H1 (cell line): ENCODE measurements around the gene AKR1D1. TPM values are rescaled to one million over a fixed set of nuclear protein-coding genes. Genes with fewer than 3 reads are reported as not detected.

Source experiments
- CTCF ChIA-PET: fragments of 300-600 bp; sonication (Branson Sonifier 250); formaldehyde crosslinking; loops from one replicate; lab custom pipeline; 2021; ENCODE audit not compliant: partially characterized antibody; lab: Charles Lee
- POLR2A ChIA-PET: fragments of 300-600 bp; sonication (Branson Sonifier 250); formaldehyde crosslinking; loops from one replicate; lab custom pipeline; 2021; ENCODE audit warnings: inconsistent platforms; ENCODE audit not compliant: partially characterized antibody; lab: Charles Lee
- DNase-seq, 2 experiments: peaks; one replicate each; pipeline versions ENCODE4 v3.0.0 to v3.0.0-alpha.2; 2010 to 2022; ENCODE audit warnings: low spot score in 2 of 2, low read depth in 1 of 2, mixed read lengths in 1 of 2
- FAIRE-seq: peaks from 2 replicates; lab custom pipeline; 2011; peaks lifted over from hg19 to GRCh38; lab: Jason Lieb, UNC
- H2AFZ ChIP-seq: 2 replicates; pipeline ENCODE4 v1.8.1; 2012; ENCODE audit warnings: low read length, inconsistent platforms
- H2AK5ac ChIP-seq: 2 replicates; pipeline ENCODE4 v1.6.1; 2013; ENCODE audit warnings: low read depth, low read length
- H2BK120ac ChIP-seq: replicated peaks from 2 replicates; pipeline ENCODE3; 2013; ENCODE audit warnings: low read depth, low read length, inconsistent platforms
- H2BK12ac ChIP-seq: 2 replicates; pipeline ENCODE4 v1.6.1; 2013; ENCODE audit warnings: low read depth, low read length
- H2BK15ac ChIP-seq: 2 replicates; pipeline ENCODE4 v1.6.1; 2013; ENCODE audit warnings: low read length
- H2BK20ac ChIP-seq: 2 replicates; pipeline ENCODE4 v1.6.1; 2013; ENCODE audit warnings: low read length
- H2BK5ac ChIP-seq: 2 replicates; pipeline ENCODE4 v1.6.1; 2013; ENCODE audit warnings: low read depth, low read length
- H3K14ac ChIP-seq: 2 replicates; pipeline ENCODE4 v1.6.1; 2013; ENCODE audit warnings: inconsistent platforms; ENCODE audit not compliant: insufficient read length
- H3K18ac ChIP-seq: 2 replicates; pipeline ENCODE4 v1.6.1; 2013; ENCODE audit warnings: low read length; ENCODE audit errors: extremely low read depth
- H3K23ac ChIP-seq: 2 replicates; pipeline ENCODE4 v1.6.1; 2013; ENCODE audit warnings: inconsistent platforms; ENCODE audit not compliant: insufficient read length
- H3K23me2 ChIP-seq: 2 replicates; pipeline ENCODE4 v1.6.1; 2013; ENCODE audit warnings: low read depth, low read length
- H3K27ac ChIP-seq: 2 replicates; pipeline ENCODE4 v1.6.1; 2011; ENCODE audit warnings: low read depth, low read length, inconsistent platforms
- H3K27me3 ChIP-seq, 4 experiments: replicated peaks in 1 of 4; 1 replicate in 1 of 4; 2 replicates in 3 of 4; pipeline versions ENCODE4 v1.6.1 to v1.8.1; 2011 to 2013; ENCODE audit warnings: low read length in 3 of 4, mild to moderate bottlenecking in 3 of 4, inconsistent platforms in 2 of 4, mixed read lengths in 2 of 4, moderate library complexity in 1 of 4; ENCODE audit not compliant: control insufficient read depth in 3 of 4, insufficient read depth in 3 of 4; ENCODE audit errors: extremely low read depth in 1 of 4
- H3K36me3 ChIP-seq, 4 experiments: 2 replicates each; pipeline versions ENCODE4 v1.6.1 to v1.8.1; 2011 to 2013; ENCODE audit warnings: mild to moderate bottlenecking in 4 of 4, low read length in 3 of 4, moderate library complexity in 2 of 4, control low read depth in 1 of 4, inconsistent platforms in 1 of 4; ENCODE audit not compliant: insufficient read depth in 4 of 4, control insufficient read depth in 2 of 4
- H3K4ac ChIP-seq: replicated peaks from 2 replicates; pipeline ENCODE3; 2013; ENCODE audit warnings: low read length, low read depth, mixed read lengths, inconsistent platforms; ENCODE audit not compliant: insufficient read length
- H3K4me1 ChIP-seq, 4 experiments: replicated peaks in 1 of 4; 1 replicate in 1 of 4; 2 replicates in 3 of 4; pipeline versions ENCODE4 v1.6.1 to v1.8.1; 2011 to 2013; ENCODE audit warnings: low read length in 3 of 4, inconsistent platforms in 2 of 4, mixed read lengths in 1 of 4; ENCODE audit not compliant: insufficient read depth in 4 of 4, control insufficient read depth in 3 of 4
- H3K4me2 ChIP-seq, 2 experiments: 2 replicates each; pipeline versions ENCODE4 v1.6.1 to v1.8.1; 2011 to 2013; ENCODE audit warnings: low read depth in 2 of 2, low read length in 2 of 2, control low read depth in 1 of 2, inconsistent platforms in 1 of 2, mild to moderate bottlenecking in 1 of 2; ENCODE audit not compliant: insufficient read depth in 1 of 2
- H3K4me3 ChIP-seq, 4 experiments: fragments of 200-600, 300-600 bp in 1 of 4; sonication (generic), shearing (Covaris generic), sonication (Bioruptor Twin) in 1 of 4; 2 replicates each; pipeline versions ENCODE4 v1.5.1 to v1.8.1; 2011 to 2016; ENCODE audit warnings: low read length in 4 of 4, low read depth in 3 of 4, control low read depth in 2 of 4, inconsistent platforms in 2 of 4, mild to moderate bottlenecking in 2 of 4, mixed read lengths in 1 of 4, moderate library complexity in 1 of 4; ENCODE audit not compliant: insufficient read depth in 2 of 4; ENCODE audit errors: extremely low read depth in 1 of 4
- H3K56ac ChIP-seq: replicated peaks from 2 replicates; pipeline ENCODE3; 2013; ENCODE audit warnings: low read depth, mild to moderate bottlenecking, mixed read lengths, low read length, inconsistent platforms; ENCODE audit not compliant: insufficient read length
- H3K79me1 ChIP-seq: 2 replicates; pipeline ENCODE4 v1.6.1; 2013; ENCODE audit warnings: low read depth, low read length, control low read depth
- H3K79me2 ChIP-seq, 2 experiments: 2 replicates each; pipeline versions ENCODE4 v1.6.1 to v1.8.1; 2012 to 2013; ENCODE audit warnings: low read length in 2 of 2, mild to moderate bottlenecking in 2 of 2, inconsistent platforms in 1 of 2; ENCODE audit not compliant: insufficient read depth in 2 of 2, control insufficient read depth in 1 of 2
- H3K9ac ChIP-seq, 4 experiments: replicated peaks in 1 of 4; 1 replicate in 1 of 4; 2 replicates in 3 of 4; pipeline versions ENCODE4 v1.6.1 to v1.8.1; 2011 to 2013; ENCODE audit warnings: low read depth in 3 of 4, low read length in 3 of 4, control low read depth in 2 of 4, mild to moderate bottlenecking in 2 of 4, moderate library complexity in 2 of 4, inconsistent platforms in 1 of 4; ENCODE audit errors: extremely low read depth in 1 of 4
- H3K9me3 ChIP-seq, 2 experiments: 2 replicates each; pipeline versions ENCODE4 v1.6.1 to v1.8.1; 2012 to 2013; ENCODE audit warnings: mild to moderate bottlenecking in 2 of 2, moderate library complexity in 2 of 2, control low read depth in 1 of 2, inconsistent platforms in 1 of 2, low read depth in 1 of 2, low read length in 1 of 2, mixed read lengths in 1 of 2; ENCODE audit not compliant: insufficient read depth in 2 of 2
- H4K20me1 ChIP-seq, 2 experiments: replicated peaks in 1 of 2; 2 replicates each; pipeline versions ENCODE3 to v1.8.1; 2011 to 2013; ENCODE audit warnings: inconsistent platforms in 2 of 2, low read length in 2 of 2, mild to moderate bottlenecking in 1 of 2; ENCODE audit not compliant: insufficient read depth in 2 of 2, control insufficient read depth in 1 of 2
- H4K5ac ChIP-seq: 2 replicates; pipeline ENCODE4 v1.6.1; 2013; ENCODE audit warnings: low read length, low read depth, mixed read lengths, inconsistent platforms; ENCODE audit not compliant: insufficient read length
- H4K8ac ChIP-seq: 2 replicates; pipeline ENCODE4 v1.8.0; 2013; ENCODE audit warnings: mild to moderate bottlenecking, moderate library complexity, low read length, inconsistent platforms; ENCODE audit not compliant: insufficient read depth; ENCODE audit errors: extremely low read depth
- H4K91ac ChIP-seq: replicated peaks from 2 replicates; pipeline ENCODE3; 2013; ENCODE audit warnings: low read length, mixed read lengths, inconsistent platforms; ENCODE audit not compliant: insufficient read length
- BACH1 ChIP-seq: IDR thresholded peaks from 2 replicates; pipeline ENCODE4 v1.6.1; 2012; ENCODE audit warnings: low read length, improper control_type of control experiment
- CBX8 ChIP-seq: fragments of 300-800, 300-1000 bp; sonication (generic); IDR thresholded peaks from 2 replicates; pipeline ENCODE4 v1.7.1; 2016; ENCODE audit warnings: low read depth, low read length, borderline replicate concordance
- EP300 ChIP-seq, 2 experiments: IDR thresholded peaks; 1 replicate in 1 of 2; 2 replicates in 1 of 2; pipeline ENCODE4 v1.6.1; 2011 to 2012; ENCODE audit warnings: low read depth in 2 of 2, low read length in 2 of 2, mild to moderate bottlenecking in 2 of 2, borderline replicate concordance in 1 of 2, inconsistent platforms in 1 of 2, moderate library complexity in 1 of 2
- HDAC6 ChIP-seq: IDR thresholded peaks from one replicate; pipeline ENCODE4 v1.7.1; 2012; ENCODE audit warnings: low read depth, mild to moderate bottlenecking, inconsistent platforms, low read length, moderate library complexity
- JUN ChIP-seq: IDR thresholded peaks from 2 replicates; pipeline ENCODE4 v1.6.1; 2011; ENCODE audit warnings: low read depth, mild to moderate bottlenecking, improper control_type of control experiment, low read length
- WGBS, 2 experiments: shearing (Covaris generic) in 1 of 2; methylation state at CpG; one replicate each; pipeline versions ENCODE4 v1.1.6 to v1.1.7; 2013 to 2015; ENCODE audit warnings: low lambda C conversion rate in 2 of 2, mixed read lengths in 2 of 2, inconsistent platforms in 1 of 2, low coverage in 1 of 2, missing lambda C conversion rate in 1 of 2; ENCODE audit not compliant: insufficient replicate concordance in 2 of 2, insufficient coverage in 1 of 2, insufficient read length in 1 of 2; ENCODE audit errors: extremely low coverage in 1 of 2, missing lambda C conversion rate in 1 of 2; 5-methylcytosine and 5-hydroxymethylcytosine counted together
- polyA plus RNA-seq, 7 experiments: library from polyadenylated mRNA; depleted of rRNA in 3 of 7; stranded (reverse) in 5 of 7; unstranded in 2 of 7; fragments of >200 nt in 5 of 7; fragments of 200-250 nt in 2 of 7; gene quantifications; 1 replicate in 5 of 7; 2 replicates in 1 of 7; 4 replicates in 1 of 7; pipeline versions ENCODE4 v1.2.1 to v1.2.3, GENCODE V29; 2011 to 2013; ENCODE audit warnings: missing spikeins in 2 of 7, mixed read lengths in 2 of 7
- total RNA-seq: library from RNA; stranded (reverse); fragmentation: NEBNext Ultra II Directional; extraction: Animal tissue kit (Norgen Biotek cat#: 25700); gene quantifications from 2 replicates; pipeline ENCODE4 v1.2.1, GENCODE V29; 2021

AKR1D1 gene
- total and polyA plus RNA-seq, 2 of the 8 experiments (the other 6 are each of a cell fraction or from before 2014, with no cell fraction given) = not detected

DNA sequence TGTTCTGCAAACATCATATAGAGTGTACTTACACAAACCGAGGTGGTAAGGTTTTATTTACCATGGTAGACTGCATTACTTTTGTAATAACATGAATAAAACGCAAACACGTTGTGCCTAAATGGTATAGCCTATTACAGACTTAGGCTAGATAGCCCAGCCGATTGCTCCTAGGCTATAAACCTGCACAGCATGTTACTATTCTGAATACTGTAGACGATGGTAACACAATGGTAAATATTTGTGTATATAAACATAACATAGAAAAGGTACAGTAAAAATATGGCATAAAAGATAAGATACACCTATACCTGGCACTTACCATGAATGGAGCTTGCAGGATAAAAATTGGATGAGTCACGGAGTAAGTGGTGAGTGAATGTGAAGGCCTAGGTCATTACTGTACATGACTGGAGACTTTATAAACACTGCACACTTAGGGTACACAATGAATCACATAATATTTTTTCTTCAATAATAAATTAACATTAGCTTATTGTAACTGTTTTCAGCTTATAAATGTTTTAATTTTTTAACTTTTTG, 16.3 kb downstream of the AKR1D1 start:
- H3K9ac ChIP-seq = no peak overlapping the region
- no peak overlapping the region for H2AK5ac ChIP-seq
- no peak overlapping the region for H4K91ac ChIP-seq
- H3K4me1 ChIP-seq = peaks cover 0 to 6% (median 0%) of the 10 kb centered on the region in 4 experiments; a peak in 2 of 7 replicates
- H3K9me3 ChIP-seq = 0 out of 4 replicates have a peak, but pooled peaks cover 0 to 5% of the 10 kb centered on the region in 2 experiments
- ChIA-PET POLR2A (no interaction called here), CTCF (interaction anchor here (1.0 to 1.1 kb wide), 2 partner anchors 10 to 279 kb away, joined by 3 to 4 read pairs; no protein-coding TSS in a partner anchor)
- FAIRE-seq (no peak), DNase-seq (no peak)
- no peaks in the 10 kb centered on the region for H3K79me2 ChIP-seq
- H3K56ac ChIP-seq = no peak overlapping the region
- no peak overlapping the region for H4K8ac ChIP-seq
- no peak overlapping the region for H2BK12ac ChIP-seq
- no peak overlapping the region for H3K4ac ChIP-seq
- H2BK120ac ChIP-seq = no peak overlapping the region
- no peak overlapping the region for H3K23ac ChIP-seq
- WGBS, 2 experiments = 92% methylated on average over 6 of the region's 6 CpGs; no CpG with 5 or more reads in 1 of the 2 experiments
- no peak overlapping the region for H2BK15ac ChIP-seq
- H2BK20ac ChIP-seq = no peak overlapping the region
- H3K79me1 ChIP-seq = no peaks in the 10 kb centered on the region
- no peaks in the 10 kb centered on the region for H4K20me1 ChIP-seq
- no peak overlapping the region for H4K5ac ChIP-seq
- H3K14ac ChIP-seq = no peak overlapping the region
- no peak overlapping the region for H3K4me2 ChIP-seq
- H3K27ac ChIP-seq = no peak overlapping the region
- no peaks in the 10 kb centered on the region for H3K36me3 ChIP-seq
- no peaks in the 10 kb centered on the region for H3K27me3 ChIP-seq
- no peak overlapping the region for H2AFZ ChIP-seq
- H3K4me3 ChIP-seq = no peak overlapping the region
- H3K18ac ChIP-seq = no peak overlapping the region
- no peaks in the 10 kb centered on the region for H3K23me2 ChIP-seq
- no peak overlapping the region for H2BK5ac ChIP-seq
- TF ChIP-seq JUN = no peak
- no peak for TF ChIP-seq CBX8
- TF ChIP-seq BACH1 = no peak
- TF ChIP-seq EP300 (IDR thresholded peaks at IDR 0.05; ENCODE audit: borderline replicate concordance in 1 of 2, low read depth in 2 of 2, low read length in 2 of 2) = no peak
- TF ChIP-seq HDAC6 = no peak
